ENCODE measurements around the gene ZNF593. TPM values are rescaled to one million over a fixed set of nuclear protein-coding genes. Genes with fewer than 3 reads are reported as not detected.
A peak's percentile ranks its signal among the peaks of the same experiment; 100 is the strongest.

Gene ZNF593
- total RNA-seq, 3 donors from 2014 or later: 121 to 151 (median 139) TPM

GRCh38 chr1:26191739-26192138 lies 22.0 kb downstream of the ZNF593 start:
- H3K27me3 Mint-ChIP-seq (ENCODE audit: low read depth): no peaks in the 10 kb centered on the region
- no peaks in the 10 kb centered on the region for H3K36me3 Mint-ChIP-seq (ENCODE audit: insufficient read depth)
- no peak for DNase-seq
- peaks cover 16% of the 10 kb centered on the region for H3K4me1 Mint-ChIP-seq (ENCODE audit: low read depth)
- peak in 1 of 2 donors; percentile 32 for ATAC-seq
- no peaks in the 10 kb centered on the region for H3K9me3 Mint-ChIP-seq
- no peak overlapping the region for H3K4me3 Mint-ChIP-seq

- Mint-ChIP-seq H3K36me3 (ENCODE audit: insufficient read depth) (no peaks in the 10 kb centered on the region), H3K4me1 (ENCODE audit: low read depth) (peaks cover 25% of the 10 kb centered on the region), H3K4me3 (no peak overlapping the region), H3K27me3 (ENCODE audit: low read depth) (no peaks in the 10 kb centered on the region), H3K9me3 (no peaks in the 10 kb centered on the region)
- DNase-seq (no peak), ATAC-seq (no peak)
Measured at GRCh38 chr1:26195805-26196204, 26.1 kb downstream of the ZNF593 start.

GRCh38 chr1:26197301-26197700 lies 27.6 kb downstream of the ZNF593 start:
- H3K27me3 Mint-ChIP-seq (ENCODE audit: low read depth): peaks cover 2% of the 10 kb centered on the region
- no peak for ATAC-seq
- peaks cover 28% of the 10 kb centered on the region for H3K4me1 Mint-ChIP-seq (ENCODE audit: low read depth)
- H3K9me3 Mint-ChIP-seq: no peaks in the 10 kb centered on the region
- DNase-seq: no peak
- no peaks in the 10 kb centered on the region for H3K36me3 Mint-ChIP-seq (ENCODE audit: insufficient read depth)
- H3K4me3 Mint-ChIP-seq: no peak overlapping the region

- Mint-ChIP-seq H3K4me1 (ENCODE audit: low read depth) (peaks cover 33% of the 10 kb centered on the region), H3K27me3 (ENCODE audit: low read depth) (peaks cover 2% of the 10 kb centered on the region), H3K9me3 (no peaks in the 10 kb centered on the region), H3K4me3 (no peak overlapping the region), H3K36me3 (ENCODE audit: insufficient read depth) (no peaks in the 10 kb centered on the region)
- DNase-seq: no peak
- ATAC-seq: no peak
Measured at GRCh38 chr1:26197813-26198212, 28.1 kb downstream of the ZNF593 start.

GRCh38 chr1:26200413-26200812 lies 30.7 kb downstream of the ZNF593 start:
- ATAC-seq (no peak), DNase-seq (no peak)
- H3K9me3 Mint-ChIP-seq: no peaks in the 10 kb centered on the region
- H3K36me3 Mint-ChIP-seq (ENCODE audit: insufficient read depth): no peaks in the 10 kb centered on the region
- peaks cover 37% of the 10 kb centered on the region for H3K4me1 Mint-ChIP-seq (ENCODE audit: low read depth)
- peaks cover 2% of the 10 kb centered on the region for H3K27me3 Mint-ChIP-seq (ENCODE audit: low read depth)
- H3K4me3 Mint-ChIP-seq: no peak overlapping the region

- H3K27me3 Mint-ChIP-seq (ENCODE audit: low read depth): peaks cover 2% of the 10 kb centered on the region
- no peak overlapping the region for H3K4me3 Mint-ChIP-seq
- H3K9me3 Mint-ChIP-seq: no peaks in the 10 kb centered on the region
- DNase-seq (no peak), ATAC-seq (no peak)
- H3K4me1 Mint-ChIP-seq (ENCODE audit: low read depth): peaks cover 37% of the 10 kb centered on the region
- H3K36me3 Mint-ChIP-seq (ENCODE audit: insufficient read depth): no peaks in the 10 kb centered on the region
Measured at GRCh38 chr1:26203642-26204318, 34.1 kb downstream of the ZNF593 start.

GRCh38 chr1:26210147-26210870 lies 40.6 kb downstream of the ZNF593 start:
- Mint-ChIP-seq H3K27me3 (ENCODE audit: low read depth) (no peaks in the 10 kb centered on the region), H3K9me3 (no peaks in the 10 kb centered on the region), H3K36me3 (ENCODE audit: insufficient read depth) (no peaks in the 10 kb centered on the region), H3K4me1 (ENCODE audit: low read depth) (no peaks in the 10 kb centered on the region), H3K4me3 (no peak overlapping the region)
- ATAC-seq (no peak), DNase-seq (no peak)

- no peaks in the 10 kb centered on the region for H3K27me3 Mint-ChIP-seq (ENCODE audit: low read depth)
- H3K9me3 Mint-ChIP-seq: no peaks in the 10 kb centered on the region
- no peak for ATAC-seq
- H3K36me3 Mint-ChIP-seq (ENCODE audit: insufficient read depth): no peaks in the 10 kb centered on the region
- no peak for DNase-seq
- no peaks in the 10 kb centered on the region for H3K4me1 Mint-ChIP-seq (ENCODE audit: low read depth)
- no peak overlapping the region for H3K4me3 Mint-ChIP-seq
Measured at GRCh38 chr1:26212726-26213125, 43.0 kb downstream of the ZNF593 start.

GRCh38 chr1:26213335-26213905 lies 43.7 kb downstream of the ZNF593 start:
- no peaks in the 10 kb centered on the region for H3K9me3 Mint-ChIP-seq
- H3K4me1 Mint-ChIP-seq (ENCODE audit: low read depth): no peaks in the 10 kb centered on the region
- H3K4me3 Mint-ChIP-seq: no peak overlapping the region
- DNase-seq (no peak), ATAC-seq (no peak)
- H3K27me3 Mint-ChIP-seq (ENCODE audit: low read depth): no peaks in the 10 kb centered on the region
- no peaks in the 10 kb centered on the region for H3K36me3 Mint-ChIP-seq (ENCODE audit: insufficient read depth)

GRCh38 chr1:26215246-26215645 lies 45.5 kb downstream of the ZNF593 start:
- DNase-seq: no peak
- Mint-ChIP-seq H3K27me3 (ENCODE audit: low read depth) (no peaks in the 10 kb centered on the region), H3K36me3 (ENCODE audit: insufficient read depth) (no peaks in the 10 kb centered on the region), H3K4me3 (no peak overlapping the region), H3K9me3 (no peaks in the 10 kb centered on the region), H3K4me1 (ENCODE audit: low read depth) (no peaks in the 10 kb centered on the region)
- no peak for ATAC-seq

GRCh38 chr1:26218906-26219494 lies 49.3 kb downstream of the ZNF593 start:
- Mint-ChIP-seq H3K4me1 (ENCODE audit: low read depth) (no peaks in the 10 kb centered on the region), H3K36me3 (ENCODE audit: insufficient read depth) (no peaks in the 10 kb centered on the region), H3K4me3 (no peak overlapping the region), H3K9me3 (no peaks in the 10 kb centered on the region), H3K27me3 (ENCODE audit: low read depth) (peaks cover under 1% of the 10 kb centered on the region)
- no peak for DNase-seq
- no peak for ATAC-seq

Other genes starting within 250 kb of the ZNF593 start
- 10 to 100 TPM in 1 of 3 donors, 1 to 10 TPM in 2; 7.1 to 10.4 (median 8.3) TPM for gene PAFAH2, start 171.8 kb upstream of the ZNF593 start, total RNA-seq
- gene EXTL1, start 148.1 kb upstream of the ZNF593 start, total RNA-seq: not detected
- gene SLC30A2, start 123.8 kb upstream of the ZNF593 start, total RNA-seq: not detected
- not detected for gene TRIM63, start 102.3 kb upstream of the ZNF593 start, total RNA-seq
- 10 to 100 TPM in 2 of 3 donors, 1 to 10 TPM in 1; 9.6 to 13.5 (median 12.2) TPM for gene PDIK1L, start 58.1 kb upstream of the ZNF593 start, total RNA-seq
- not detected for gene FAM110D, start 10.8 kb upstream of the ZNF593 start, total RNA-seq
- gene C1orf232, start 945 bp upstream of the ZNF593 start, total RNA-seq: not detected
- gene ZNF593OS, start 1.9 kb downstream of the ZNF593 start, total RNA-seq: not detected
- gene CNKSR1, start 7.6 kb downstream of the ZNF593 start, total RNA-seq: 1 to 10 TPM; 4.3 to 6.1 (median 5.1) TPM
- gene CATSPER4, start 20.7 kb downstream of the ZNF593 start, total RNA-seq: not detected
- gene CEP85, start 64.3 kb downstream of the ZNF593 start, total RNA-seq: 10 to 100 TPM; 25.5 to 28.7 (median 25.7) TPM
- 100 to 1,000 TPM; 324 to 352 (median 326) TPM for gene SH3BGRL3, start 110.2 kb downstream of the ZNF593 start, total RNA-seq
- gene UBXN11, start 136.7 kb downstream of the ZNF593 start, total RNA-seq: 10 to 100 TPM; 17.4 to 21.1 (median 19.9) TPM
- gene CD52, start 148.1 kb downstream of the ZNF593 start, total RNA-seq: 10 to 100 TPM; 82.3 to 99.4 (median 93.8) TPM
- under 1 TPM; 0.16 to 0.45 (median 0.30) TPM for gene CRYBG2, start 184.2 kb downstream of the ZNF593 start, total RNA-seq
- under 1 TPM; 0.11 to 0.30 (median 0.13) TPM for gene ZNF683, start 202.8 kb downstream of the ZNF593 start, total RNA-seq
- gene LIN28A, start 240.9 kb downstream of the ZNF593 start, total RNA-seq: under 1 TPM; 0.37 to 0.57 (median 0.46) TPM